CD4-positive, alpha-beta T cell treated with Interleukin-4 for 4 hours (primary cell): ENCODE results near the gene OSBP2.

Experiments
- DNase-seq: peaks from one replicate; pipeline ENCODE4 v3.0.0-alpha.2; 2020

Gene OSBP2

GRCh38 chr22:30856741-30857502 lies 162.2 kb downstream of the OSBP2 start:
- DNase-seq = no peak

GRCh38 chr22:30857791-30858190 lies 163.1 kb downstream of the OSBP2 start:
- DNase-seq = no peak

- DNase-seq = no peak
Observed at GRCh38 chr22:30858976-30859713, 164.5 kb downstream of the OSBP2 start.

DNA sequence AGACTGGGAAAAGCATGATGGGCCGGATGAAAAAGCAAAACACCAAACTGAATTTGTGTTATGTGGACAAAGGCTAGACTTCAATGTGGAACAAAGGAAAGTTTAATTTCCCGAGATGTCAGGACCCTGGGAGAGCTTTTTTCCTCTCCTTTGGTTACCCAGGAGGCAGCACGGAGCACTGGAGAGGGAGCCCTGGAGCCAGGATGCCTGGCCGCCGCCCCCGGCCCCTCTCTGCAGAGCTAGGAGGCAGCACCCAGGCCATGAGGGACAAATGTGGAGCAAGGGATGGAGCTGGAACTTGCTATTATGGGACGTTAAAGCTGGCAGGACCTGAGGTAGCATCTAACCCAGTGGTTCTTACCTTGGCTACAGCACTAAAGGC lies 165.0 kb downstream of the OSBP2 start:
- no peak for DNase-seq

GRCh38 chr22:30860176-30861105 lies 165.8 kb downstream of the OSBP2 start:
- DNase-seq = no peak

- DNase-seq = no peak
Observed at GRCh38 chr22:30861131-30861530, 166.5 kb downstream of the OSBP2 start.

- no peak for DNase-seq
Observed at GRCh38 chr22:30861688-30862552, 167.2 kb downstream of the OSBP2 start.

GRCh38 chr22:30863081-30863833 lies 168.6 kb downstream of the OSBP2 start:
- DNase-seq = no peak

DNA sequence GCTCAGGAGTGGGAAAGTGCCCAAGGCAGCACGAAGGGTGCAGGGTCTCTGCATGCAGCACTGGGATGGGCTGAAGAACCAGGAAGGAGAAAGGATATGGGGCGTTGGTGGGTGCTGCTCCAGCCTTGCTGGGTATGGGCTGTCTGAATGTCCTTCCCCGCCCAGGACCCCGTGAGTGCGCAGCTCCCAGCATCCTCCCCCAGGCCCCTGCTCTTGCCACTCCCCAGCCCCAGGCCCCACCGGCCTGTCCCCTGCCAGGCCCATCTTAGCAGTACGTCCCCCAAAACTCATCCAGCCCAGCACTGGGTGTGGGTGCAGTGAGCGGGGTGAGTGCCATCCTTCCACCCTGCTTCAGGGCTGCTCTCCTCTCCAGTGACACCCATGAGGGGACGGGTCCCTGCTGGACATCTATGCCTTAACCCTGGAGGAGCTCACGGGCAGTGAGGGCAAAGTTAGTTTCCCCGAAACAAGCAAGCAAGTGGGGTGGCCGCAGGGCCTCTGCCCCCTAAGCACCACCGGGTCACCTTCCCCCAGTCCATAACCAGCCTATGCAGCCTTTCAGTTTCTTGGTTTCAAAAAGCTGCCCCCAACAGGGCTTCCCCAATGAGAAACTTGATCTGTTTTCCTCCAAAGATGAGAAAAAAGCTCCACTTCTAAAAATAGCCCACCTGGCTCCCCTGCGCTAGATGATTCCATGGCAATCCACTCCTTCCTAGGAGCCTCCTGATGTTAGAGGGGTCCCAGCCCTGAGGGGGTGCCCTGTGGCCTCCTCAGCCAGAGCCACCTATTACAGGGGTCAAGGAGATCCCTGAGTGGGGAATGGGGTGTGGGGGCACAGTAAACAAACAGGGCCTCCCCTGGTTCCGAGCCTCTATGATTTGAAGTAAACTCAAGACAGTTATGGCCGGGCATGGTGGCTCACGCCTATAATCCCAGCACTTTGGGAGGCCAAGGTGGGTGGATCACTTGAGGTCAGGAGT lies 170.1 kb downstream of the OSBP2 start:
- no peak for DNase-seq

DNA sequence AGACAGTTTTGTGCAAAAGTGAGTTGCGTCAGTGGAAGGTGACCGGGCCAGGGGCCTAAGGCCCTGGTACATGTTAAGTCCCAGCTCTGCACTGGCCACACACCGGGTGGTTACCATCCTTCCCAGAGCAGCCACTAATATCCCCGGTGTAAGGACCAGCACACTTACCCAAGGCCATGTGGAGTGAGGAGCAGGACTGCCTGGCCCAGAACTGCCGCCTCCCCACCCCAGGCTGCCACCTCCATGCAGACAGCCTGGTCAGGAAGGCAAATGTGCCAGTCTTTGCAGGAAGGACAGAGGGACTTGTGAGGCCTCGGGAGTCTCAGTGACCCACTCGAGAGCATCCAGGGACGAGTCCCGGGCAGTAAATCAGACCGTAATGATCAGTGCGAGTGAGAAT lies 171.0 kb downstream of the OSBP2 start:
- DNase-seq = no peak

DNA sequence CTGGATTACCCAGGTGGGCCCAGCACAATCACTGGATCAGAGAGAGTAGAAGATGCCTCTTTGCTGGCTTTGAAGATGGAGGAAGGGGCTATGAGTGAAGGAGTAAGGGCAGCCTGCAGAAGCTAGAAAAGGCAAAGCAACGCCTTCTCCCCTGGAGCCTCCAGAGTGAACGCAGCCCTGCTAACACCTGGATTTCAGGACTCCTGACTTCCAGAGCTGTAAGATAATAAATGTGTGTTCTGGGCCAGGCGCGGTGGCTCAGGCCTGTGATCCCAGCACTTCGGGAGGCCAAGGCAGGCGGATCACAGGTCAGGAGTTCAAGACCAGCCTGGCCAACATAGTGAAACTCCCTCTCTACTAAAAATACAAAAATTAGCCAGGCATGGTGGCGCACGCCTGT lies 171.5 kb downstream of the OSBP2 start:
- no peak for DNase-seq

DNA sequence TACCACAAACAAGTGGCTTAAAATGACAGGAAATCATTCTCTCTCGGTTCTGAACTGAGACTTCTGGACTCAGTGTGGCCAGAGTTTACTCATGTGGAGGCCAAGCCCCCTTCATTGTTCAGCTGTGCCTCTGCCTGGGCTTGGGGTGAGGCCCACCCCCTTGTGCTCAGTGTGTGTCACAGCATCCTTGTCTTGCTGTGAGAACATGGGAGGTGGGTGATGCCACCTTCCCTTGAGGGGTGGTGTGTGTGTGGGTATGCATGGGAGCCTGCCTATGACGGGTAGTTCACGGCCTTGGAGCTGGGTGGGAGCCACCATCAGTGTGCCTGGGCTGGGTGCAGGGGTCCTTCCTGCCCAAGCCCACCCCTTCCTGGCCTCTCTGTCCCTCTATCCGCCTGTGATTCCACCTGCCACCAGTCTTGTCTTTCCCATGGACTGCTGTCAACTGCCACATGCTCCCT lies 172.2 kb downstream of the OSBP2 start:
- DNase-seq = no peak

DNA sequence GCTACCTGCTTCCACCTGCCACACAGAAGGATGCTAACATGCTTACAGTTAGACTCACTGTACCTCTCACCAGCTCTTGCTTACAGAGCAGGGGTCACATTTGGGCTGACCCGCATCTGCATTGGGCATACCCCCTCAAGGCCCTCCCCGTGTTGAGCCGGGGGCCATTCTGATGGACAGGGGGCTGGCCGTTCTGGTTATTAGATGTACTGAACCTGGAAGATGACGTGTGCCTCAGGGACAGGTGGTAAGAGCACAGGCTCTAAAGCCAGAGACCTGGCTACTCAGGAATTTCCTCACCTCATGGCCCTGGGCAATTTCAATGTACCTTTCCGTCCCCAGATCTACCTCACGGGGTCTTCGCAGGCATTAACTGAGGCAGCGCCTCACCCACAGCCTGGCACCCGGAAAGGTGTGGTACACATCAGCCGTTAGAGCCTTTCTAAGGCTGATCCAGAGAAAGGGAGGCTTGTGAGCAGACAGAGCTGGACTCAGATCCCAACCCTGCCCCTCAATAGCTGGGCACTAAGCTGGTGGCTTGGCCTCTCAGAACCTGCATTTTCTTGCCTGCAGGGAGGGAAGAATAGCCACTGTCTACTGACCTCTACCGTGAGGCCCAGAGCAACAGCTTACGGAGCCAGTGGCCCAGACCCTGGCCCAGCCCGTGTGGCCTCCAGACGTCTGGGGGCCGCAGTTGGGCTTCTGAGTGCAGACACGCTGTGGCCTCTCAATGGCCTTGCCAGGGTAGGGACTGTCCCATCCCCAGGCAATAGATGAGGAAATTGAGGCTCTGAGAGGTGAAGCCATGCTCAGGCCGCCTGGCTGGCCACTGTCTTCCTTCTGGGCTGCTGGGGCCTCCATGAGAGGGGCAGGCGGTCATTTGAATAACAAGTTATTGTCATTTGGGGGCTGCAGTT lies 173.3 kb downstream of the OSBP2 start:
- DNase-seq = no peak

DNA sequence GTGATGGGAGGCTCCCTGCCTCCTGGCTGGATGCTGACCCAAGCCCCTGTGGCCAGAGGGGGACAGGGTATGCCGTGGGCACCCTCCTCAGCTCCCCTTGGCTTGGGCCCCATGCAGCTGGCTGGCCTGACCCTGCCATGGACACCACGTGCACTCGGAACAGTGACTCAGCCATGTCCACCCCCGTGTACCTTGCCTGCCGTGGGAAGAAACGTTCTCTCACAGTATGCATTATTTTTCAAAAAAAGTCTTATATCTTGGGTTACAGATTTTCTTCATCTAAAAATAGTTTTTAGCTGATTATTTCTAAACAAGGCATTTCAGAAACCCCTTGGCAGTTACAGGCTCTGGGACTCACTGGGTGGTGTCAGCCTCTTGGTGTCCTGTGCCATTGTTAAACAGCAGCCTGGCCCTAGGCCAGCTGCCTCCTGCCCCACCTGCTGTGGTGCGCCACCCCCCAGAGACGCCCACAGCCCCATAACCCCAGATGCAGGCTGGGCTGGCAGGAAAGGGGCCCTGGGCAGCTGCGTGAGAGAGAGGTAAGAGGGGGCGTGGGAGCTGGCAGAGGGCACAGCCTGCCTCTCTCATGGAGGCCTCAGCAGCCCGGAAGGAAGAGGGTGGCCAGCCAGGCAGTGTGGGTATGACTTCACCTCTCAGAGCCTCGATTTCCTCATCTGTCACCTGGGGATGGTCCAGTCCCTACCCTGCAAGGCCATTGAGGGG lies 174.2 kb downstream of the OSBP2 start:
- no peak for DNase-seq

DNA sequence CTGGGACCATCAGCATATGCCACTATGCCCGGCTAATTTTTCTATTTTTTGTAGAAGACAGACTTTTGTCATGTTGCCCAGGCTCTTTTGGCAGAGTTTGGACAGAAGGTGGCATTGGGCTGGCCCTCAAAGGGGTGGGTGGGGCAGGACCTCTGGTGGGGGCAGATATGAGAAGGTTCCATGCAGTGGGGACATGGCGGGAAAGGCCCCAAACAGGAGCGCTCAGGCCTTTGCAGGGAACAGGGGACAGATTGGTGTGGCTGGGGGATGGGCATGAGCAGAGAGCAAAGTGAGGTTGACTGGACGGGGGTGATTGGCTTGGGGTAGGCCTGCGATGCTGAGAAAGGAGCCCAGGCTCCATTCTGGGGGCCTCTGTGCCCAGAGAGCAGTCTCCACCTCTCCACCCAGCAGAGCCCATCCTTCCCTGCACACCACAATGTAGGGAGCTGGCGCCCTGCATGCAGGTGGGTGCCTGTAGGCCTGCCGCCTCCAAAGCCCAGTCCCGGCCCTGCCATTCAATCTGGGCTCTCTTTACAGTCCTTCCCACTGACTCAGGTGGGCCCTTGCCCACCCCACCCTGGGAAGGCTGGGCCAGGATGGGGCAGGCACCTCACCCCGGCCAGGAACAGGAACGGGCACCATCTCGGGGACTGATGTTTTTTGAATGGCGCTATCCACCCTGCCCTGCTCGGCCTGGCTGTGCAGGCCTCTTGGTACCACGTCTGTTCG lies 175.2 kb downstream of the OSBP2 start:
- no peak for DNase-seq

DNA sequence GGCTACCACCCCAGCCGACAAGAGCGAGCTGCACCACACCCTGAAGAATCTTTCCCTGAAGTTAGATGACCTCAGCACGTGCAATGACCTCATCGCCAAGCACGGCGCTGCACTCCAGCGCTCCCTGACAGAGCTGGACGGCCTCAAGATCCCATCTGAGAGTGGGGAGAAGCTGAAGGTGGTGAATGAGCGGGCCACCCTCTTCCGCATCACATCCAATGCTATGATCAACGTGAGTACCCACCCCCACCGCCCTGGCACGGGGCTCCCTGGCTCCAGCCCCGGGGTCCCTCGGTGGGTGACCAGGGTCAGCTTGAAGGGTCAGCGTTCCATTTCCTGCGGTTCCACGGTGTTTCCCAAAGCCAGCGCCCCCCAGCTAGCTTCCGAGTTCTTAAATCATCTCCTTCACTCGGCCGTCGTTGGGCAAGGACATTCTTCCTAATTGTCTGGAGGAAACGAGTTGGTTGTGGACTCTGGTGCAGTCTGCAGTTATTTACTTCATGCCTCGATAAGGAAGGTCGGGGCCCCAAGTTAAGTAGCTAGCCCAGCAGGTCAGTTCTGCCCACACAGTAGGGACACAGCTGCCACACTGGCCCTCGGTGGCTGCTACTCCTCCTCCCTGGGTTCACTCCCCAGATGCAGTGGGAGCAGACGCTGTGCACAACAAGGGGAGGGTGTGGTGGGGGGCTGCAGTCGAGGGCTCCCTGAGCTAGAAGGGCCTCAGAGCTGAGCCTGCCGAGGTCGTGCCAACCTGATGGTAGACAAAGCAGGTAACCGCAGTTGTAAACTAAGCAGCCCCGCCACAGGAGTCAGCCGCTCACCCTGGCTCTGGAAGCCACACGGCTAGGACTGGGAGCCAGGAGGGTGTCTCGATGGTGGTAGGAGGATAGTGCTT lies 176.0 kb downstream of the OSBP2 start:
- no peak for DNase-seq
